Measurements from ENCODE around the gene TMEM272.

The TMEM272 gene

GRCh38 chr13:51820016-51820597 lies 24.9 kb downstream of the TMEM272 start:
- no peak for ATAC-seq
- TF ChIP-seq ISL1 (CRISPR knock-in tag; IDR thresholded peaks at IDR 0.05) (no peak), ZNF8 (CRISPR knock-in tag; IDR thresholded peaks at IDR 0.05) (no peak), ZFP30 (CRISPR knock-in tag; IDR thresholded peaks at IDR 0.05) (no peak), TOX (CRISPR knock-in tag; IDR thresholded peaks at IDR 0.05; ENCODE audit: borderline replicate concordance) (no peak), ZNF565 (CRISPR knock-in tag; conservative IDR thresholded peaks at IDR 0.05; ENCODE audit: low read depth) (no peak), TSHZ2 (CRISPR knock-in tag; IDR thresholded peaks at IDR 0.05) (no peak)

DNA sequence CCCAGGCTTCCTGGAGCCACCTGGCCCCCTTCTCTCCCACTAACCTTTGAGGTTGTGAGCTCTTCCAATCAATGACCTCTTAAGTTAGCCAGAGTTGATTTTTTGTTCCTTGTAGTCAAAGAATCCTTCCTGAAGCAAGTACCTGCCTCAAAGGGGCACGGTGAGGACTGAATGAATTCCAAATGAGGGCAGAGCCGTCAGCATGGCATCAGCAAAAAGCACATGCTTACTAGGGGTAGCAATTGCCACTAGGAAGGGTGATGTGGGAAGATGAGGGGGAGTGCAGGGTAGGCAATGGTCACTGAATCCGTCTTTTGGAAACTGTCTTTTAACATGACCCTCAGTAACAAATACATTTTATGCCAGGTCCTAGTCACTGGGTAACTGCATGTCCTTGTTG lies 25.4 kb downstream of the TMEM272 start:
- ATAC-seq = no peak
- TF ChIP-seq ARNTL (CRISPR knock-in tag; IDR thresholded peaks at IDR 0.05; ENCODE audit: borderline replicate concordance, low read depth) = no peak
- no peak for TF ChIP-seq SNAI2 (CRISPR knock-in tag; IDR thresholded peaks at IDR 0.05)
- no peak for TF ChIP-seq GLIS3 (CRISPR knock-in tag; IDR thresholded peaks at IDR 0.05)
- no peak for TF ChIP-seq PPARA (CRISPR knock-in tag; IDR thresholded peaks at IDR 0.05; ENCODE audit: borderline replicate concordance)
- TF ChIP-seq, protein P1, sequence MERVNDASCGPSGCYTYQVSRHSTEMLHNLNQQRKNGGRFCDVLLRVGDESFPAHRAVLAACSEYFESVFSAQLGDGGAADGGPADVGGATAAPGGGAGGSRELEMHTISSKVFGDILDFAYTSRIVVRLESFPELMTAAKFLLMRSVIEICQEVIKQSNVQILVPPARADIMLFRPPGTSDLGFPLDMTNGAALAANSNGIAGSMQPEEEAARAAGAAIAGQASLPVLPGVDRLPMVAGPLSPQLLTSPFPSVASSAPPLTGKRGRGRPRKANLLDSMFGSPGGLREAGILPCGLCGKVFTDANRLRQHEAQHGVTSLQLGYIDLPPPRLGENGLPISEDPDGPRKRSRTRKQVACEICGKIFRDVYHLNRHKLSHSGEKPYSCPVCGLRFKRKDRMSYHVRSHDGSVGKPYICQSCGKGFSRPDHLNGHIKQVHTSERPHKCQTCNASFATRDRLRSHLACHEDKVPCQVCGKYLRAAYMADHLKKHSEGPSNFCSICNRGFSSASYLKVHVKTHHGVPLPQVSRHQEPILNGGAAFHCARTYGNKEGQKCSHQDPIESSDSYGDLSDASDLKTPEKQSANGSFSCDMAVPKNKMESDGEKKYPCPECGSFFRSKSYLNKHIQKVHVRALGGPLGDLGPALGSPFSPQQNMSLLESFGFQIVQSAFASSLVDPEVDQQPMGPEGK (CRISPR knock-in tag; IDR thresholded peaks at IDR 0.05; ENCODE audit: borderline replicate concordance) = no peak
- TF ChIP-seq TSHZ2 (CRISPR knock-in tag; IDR thresholded peaks at IDR 0.05) = no peak
- no peak for TF ChIP-seq ZNF565 (CRISPR knock-in tag; conservative IDR thresholded peaks at IDR 0.05; ENCODE audit: low read depth)
- TF ChIP-seq POU6F1 (CRISPR knock-in tag; IDR thresholded peaks at IDR 0.05; ENCODE audit: borderline replicate concordance, low read depth) = no peak
- TF ChIP-seq OSR1 (CRISPR knock-in tag; IDR thresholded peaks at IDR 0.05) = no peak
- no peak for TF ChIP-seq ZC3H10 (CRISPR knock-in tag; IDR thresholded peaks at IDR 0.05)
- TF ChIP-seq ZNF70 (CRISPR knock-in tag; IDR thresholded peaks at IDR 0.05) = no peak
- TF ChIP-seq CSDC2 (CRISPR knock-in tag; IDR thresholded peaks at IDR 0.05) = no peak
- no peak for TF ChIP-seq ZNF8 (CRISPR knock-in tag; IDR thresholded peaks at IDR 0.05)
- TF ChIP-seq ZFP3 (CRISPR knock-in tag; IDR thresholded peaks at IDR 0.05) = no peak
- TF ChIP-seq ZFP30 (CRISPR knock-in tag; IDR thresholded peaks at IDR 0.05) = no peak
- TF ChIP-seq ESRRG (CRISPR knock-in tag; IDR thresholded peaks at IDR 0.05) = no peak
- TF ChIP-seq CSRNP3 (CRISPR knock-in tag; IDR thresholded peaks at IDR 0.05) = no peak
- no peak for TF ChIP-seq BACH2 (CRISPR knock-in tag; IDR thresholded peaks at IDR 0.05; ENCODE audit: borderline replicate concordance)
- TF ChIP-seq, protein P2, sequence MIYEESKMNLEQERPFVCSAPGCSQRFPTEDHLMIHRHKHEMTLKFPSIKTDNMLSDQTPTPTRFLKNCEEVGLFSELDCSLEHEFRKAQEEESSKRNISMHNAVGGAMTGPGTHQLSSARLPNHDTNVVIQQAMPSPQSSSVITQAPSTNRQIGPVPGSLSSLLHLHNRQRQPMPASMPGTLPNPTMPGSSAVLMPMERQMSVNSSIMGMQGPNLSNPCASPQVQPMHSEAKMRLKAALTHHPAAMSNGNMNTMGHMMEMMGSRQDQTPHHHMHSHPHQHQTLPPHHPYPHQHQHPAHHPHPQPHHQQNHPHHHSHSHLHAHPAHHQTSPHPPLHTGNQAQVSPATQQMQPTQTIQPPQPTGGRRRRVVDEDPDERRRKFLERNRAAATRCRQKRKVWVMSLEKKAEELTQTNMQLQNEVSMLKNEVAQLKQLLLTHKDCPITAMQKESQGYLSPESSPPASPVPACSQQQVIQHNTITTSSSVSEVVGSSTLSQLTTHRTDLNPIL (CRISPR knock-in tag; IDR thresholded peaks at IDR 0.05; ENCODE audit: low read depth) = no peak
- no peak for TF ChIP-seq TCF4 (CRISPR knock-in tag; IDR thresholded peaks at IDR 0.05; ENCODE audit: borderline replicate concordance)
